ENCODE results near the gene DAPK2. TPM values are rescaled to one million over a fixed set of nuclear protein-coding genes. Genes with fewer than 3 reads are reported as not detected.
"Not testable (repeated sequence)": the region's sequence is repeated elsewhere in the genome, so short reads cannot be mapped to it uniquely, and the experiment has no call there.

The DAPK2 gene
- polyA plus RNA-seq, 5 donors: 19.2 to 27.5 (median 21.7) TPM

GRCh38 chr15:63974021-63974420 is 72.3 kb downstream of the DAPK2 start:
- DNase-seq: no peak

- DNase-seq: no peak
Observed at GRCh38 chr15:63973212-63974009, 72.9 kb downstream of the DAPK2 start.

GRCh38 chr15:63972801-63973200 is 73.5 kb downstream of the DAPK2 start:
- DNase-seq: no peak

GRCh38 chr15:63971904-63972303 is 74.4 kb downstream of the DAPK2 start:
- DNase-seq: no peak

GRCh38 chr15:63971427-63971805 is 74.9 kb downstream of the DAPK2 start:
- DNase-seq: no peak

GRCh38 chr15:63970621-63971426 is 75.5 kb downstream of the DAPK2 start:
- DNase-seq: no peak

GRCh38 chr15:63969652-63970421 is 76.4 kb downstream of the DAPK2 start:
- DNase-seq: peak in 1 of 2 donors; percentile 27

- no peak for DNase-seq
Observed at GRCh38 chr15:63968700-63969099, 77.6 kb downstream of the DAPK2 start.

GRCh38 chr15:63968122-63968524 is 78.2 kb downstream of the DAPK2 start:
- DNase-seq: no peak

- no peak for DNase-seq
Observed at GRCh38 chr15:63967616-63968015, 78.7 kb downstream of the DAPK2 start.

- DNase-seq: not testable (repeated sequence)
Observed at GRCh38 chr15:63962947-63963721, 83.2 kb downstream of the DAPK2 start.

- no peak for DNase-seq
Observed at GRCh38 chr15:63953524-63953923, 92.8 kb downstream of the DAPK2 start.

- no peak for DNase-seq
Observed at GRCh38 chr15:63950911-63951481, 95.3 kb downstream of the DAPK2 start.

GRCh38 chr15:63948971-63949370 is 97.3 kb downstream of the DAPK2 start:
- no peak for DNase-seq

GRCh38 chr15:63948436-63948835 is 97.8 kb downstream of the DAPK2 start:
- no peak for DNase-seq

GRCh38 chr15:63947228-63947627 is 99.1 kb downstream of the DAPK2 start:
- no peak for DNase-seq

- DNase-seq: no peak
Observed at GRCh38 chr15:63946524-63947065, 99.7 kb downstream of the DAPK2 start.

GRCh38 chr15:63945838-63946298 is 100.4 kb downstream of the DAPK2 start:
- DNase-seq: peak in 1 of 2 donors; percentile 48

GRCh38 chr15:63945007-63945788 is 101.1 kb downstream of the DAPK2 start:
- peak; percentile 61 to 68 for DNase-seq

GRCh38 chr15:63944681-63944955 is 101.7 kb downstream of the DAPK2 start:
- DNase-seq: no peak
